Neural cell (in vitro differentiated cells): ENCODE data around the gene PIM3. TPM values are rescaled to one million over a fixed set of nuclear protein-coding genes. Genes with fewer than 3 reads are reported as not detected.

ENCODE experiments used
- H2AFZ ChIP-seq: fragments of 200-600, 300-800 bp; sonication (generic), shearing (Covaris generic); 2 replicates; pipeline ENCODE4 v1.6.0; 2014; ENCODE audit warnings: low read depth, mild to moderate bottlenecking, antibody characterized with exemption, low read length, moderate library complexity
- H3F3A ChIP-seq: fragments of 200-600 bp; shearing (Covaris generic); 2 replicates; pipeline ENCODE4 v1.6.1; 2016; ENCODE audit warnings: mild to moderate bottlenecking, moderate library complexity, mixed read lengths, antibody characterized with exemption, low read length; ENCODE audit not compliant: insufficient read depth, poor library complexity, severe bottlenecking
- H3K27ac ChIP-seq: fragments of 200-600, 300-800 bp; sonication (generic), shearing (Covaris generic); 2 replicates; pipeline ENCODE4 v1.5.1; 2014; ENCODE audit warnings: mild to moderate bottlenecking, low read length, moderate library complexity
- H3K27me3 ChIP-seq: fragments of 300-800, 200-600 bp; sonication (generic), shearing (Covaris generic); 2 replicates; pipeline ENCODE4 v1.6.0; 2014; ENCODE audit warnings: mild to moderate bottlenecking, low read depth, low read length, moderate library complexity; ENCODE audit not compliant: insufficient read depth
- H3K36me3 ChIP-seq: fragments of 300-800, 200-600 bp; sonication (generic), shearing (Covaris generic); 2 replicates; pipeline ENCODE4 v1.5.1; 2014; ENCODE audit warnings: mild to moderate bottlenecking, antibody characterized with exemption, low read length, moderate library complexity; ENCODE audit not compliant: insufficient read depth
- H3K4me2 ChIP-seq: fragments of 300-800, 200-600 bp; sonication (generic), shearing (Covaris generic); 2 replicates; pipeline ENCODE4 v1.6.0; 2014; ENCODE audit warnings: mild to moderate bottlenecking, low read length
- H3K4me3 ChIP-seq: fragments of 300-800, 200-600 bp; sonication (generic), shearing (Covaris generic); 2 replicates; pipeline ENCODE4 v1.5.1; 2014; ENCODE audit warnings: mild to moderate bottlenecking, low read length, moderate library complexity
- H3K79me2 ChIP-seq: fragments of 200-600 bp; shearing (Covaris generic); replicated peaks from 2 replicates; pipeline ENCODE4 v1.6.0; 2014; ENCODE audit warnings: mild to moderate bottlenecking, low read length, moderate library complexity; ENCODE audit not compliant: insufficient read depth
- H3K9ac ChIP-seq: fragments of 300-800, 200-600 bp; sonication (generic), shearing (Covaris generic); 2 replicates; pipeline ENCODE4 v1.6.1; 2016; ENCODE audit warnings: mild to moderate bottlenecking, low read length, mixed read lengths
- H3K9me2 ChIP-seq: fragments of 200-600 bp; shearing (Covaris generic); 2 replicates; pipeline ENCODE4 v1.6.1; 2016; ENCODE audit warnings: mild to moderate bottlenecking, low read length, mixed read lengths; ENCODE audit not compliant: insufficient read depth
- H3K9me3 ChIP-seq: fragments of 200-600, 300-800 bp; sonication (generic), shearing (Covaris generic); 2 replicates; pipeline ENCODE4 v1.6.1; 2016; ENCODE audit warnings: mild to moderate bottlenecking, mixed run types, low read length, moderate library complexity, mixed read lengths
- H4K20me1 ChIP-seq: fragments of 200-600 bp; shearing (Covaris generic); 2 replicates; pipeline ENCODE4 v1.6.1; 2016; ENCODE audit warnings: mild to moderate bottlenecking, mixed run types; ENCODE audit not compliant: insufficient read depth
- EZH2 ChIP-seq: fragments of 200-600, 300-800 bp; shearing (Covaris generic), sonication (generic); IDR thresholded peaks from 2 replicates; pipeline ENCODE4 v1.6.1; 2014; ENCODE audit warnings: antibody characterized with exemption, low read length, borderline replicate concordance, mild to moderate bottlenecking; ENCODE audit not compliant: insufficient read depth, poor library complexity, severe bottlenecking
- MXI1 ChIP-seq: fragments of 450-650 bp; conservative IDR thresholded peaks from 2 replicates; pipeline ENCODE4 v1.6.1; 2014; ENCODE audit warnings: antibody characterized with exemption, mild to moderate bottlenecking; ENCODE audit not compliant: poor library complexity, severe bottlenecking
- POLR2AphosphoS5 ChIP-seq: IDR thresholded peaks from 2 replicates; pipeline ENCODE4 v1.6.1; 2012
- RAD21 ChIP-seq: fragments of 450-650 bp; conservative IDR thresholded peaks from 2 replicates; pipeline ENCODE4 v1.6.1; 2014; ENCODE audit warnings: antibody characterized with exemption, mild to moderate bottlenecking, moderate library complexity
- SMC3 ChIP-seq: fragments of 450-650 bp; conservative IDR thresholded peaks from 2 replicates; pipeline ENCODE4 v1.6.1; 2014; ENCODE audit warnings: antibody characterized with exemption, mild to moderate bottlenecking, moderate library complexity; ENCODE audit not compliant: poor library complexity
- TAF1 ChIP-seq: IDR thresholded peaks from 2 replicates; pipeline ENCODE4 v1.6.1; 2012; ENCODE audit warnings: low read depth
- polyA plus RNA-seq: library from polyadenylated mRNA; depleted of rRNA; stranded (reverse); fragments of >200 nt; gene quantifications from 2 replicates; pipeline ENCODE4 v1.2.3, GENCODE V29; 2014
- TF ChIP-seq, protein P1 (sequence below): IDR thresholded peaks from 2 replicates; pipeline ENCODE4 v1.6.1; 2012; ENCODE audit warnings: borderline replicate concordance
- TF ChIP-seq, protein P2 (sequence below): fragments of 450-650 bp; IDR thresholded peaks from 2 replicates; pipeline ENCODE4 v1.5.1; 2014; ENCODE audit warnings: antibody characterized with exemption, mild to moderate bottlenecking, moderate library complexity; ENCODE audit not compliant: poor library complexity, severe bottlenecking

Gene PIM3
- polyA plus RNA-seq, 1 donor from 2014 or later, result 28.7 TPM

DNA sequence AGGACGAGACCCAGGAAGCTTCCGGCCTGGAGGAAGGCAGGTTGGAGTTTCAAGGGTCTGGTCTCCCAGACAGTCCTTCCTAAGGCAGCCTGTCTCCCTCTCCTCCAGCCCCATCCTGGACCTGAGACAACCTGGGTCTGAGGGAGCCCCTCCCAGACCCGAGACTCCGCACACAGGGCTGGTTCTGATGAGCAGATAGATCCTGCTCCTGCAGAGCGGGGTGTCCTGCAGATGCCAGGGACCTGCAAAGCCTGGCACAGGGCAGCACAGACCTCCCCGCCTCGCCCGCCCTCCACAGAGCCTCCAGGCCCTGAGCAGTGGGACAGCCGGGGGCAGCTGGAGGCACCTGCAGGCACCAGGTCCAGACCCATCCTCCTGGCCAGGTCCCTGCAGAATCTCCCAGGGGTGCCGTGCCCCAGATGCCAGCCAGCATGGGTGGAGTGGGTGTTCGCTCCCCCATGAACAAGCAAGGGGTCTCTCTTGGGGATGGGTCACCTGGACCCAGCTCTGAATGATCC, 7.8 kb downstream of the PIM3 start:
- H3K36me3 ChIP-seq, result no peaks in the 10 kb centered on the region
- no peaks in the 10 kb centered on the region for H4K20me1 ChIP-seq
- no peak for TF ChIP-seq SMC3
- TF ChIP-seq, protein P1, sequence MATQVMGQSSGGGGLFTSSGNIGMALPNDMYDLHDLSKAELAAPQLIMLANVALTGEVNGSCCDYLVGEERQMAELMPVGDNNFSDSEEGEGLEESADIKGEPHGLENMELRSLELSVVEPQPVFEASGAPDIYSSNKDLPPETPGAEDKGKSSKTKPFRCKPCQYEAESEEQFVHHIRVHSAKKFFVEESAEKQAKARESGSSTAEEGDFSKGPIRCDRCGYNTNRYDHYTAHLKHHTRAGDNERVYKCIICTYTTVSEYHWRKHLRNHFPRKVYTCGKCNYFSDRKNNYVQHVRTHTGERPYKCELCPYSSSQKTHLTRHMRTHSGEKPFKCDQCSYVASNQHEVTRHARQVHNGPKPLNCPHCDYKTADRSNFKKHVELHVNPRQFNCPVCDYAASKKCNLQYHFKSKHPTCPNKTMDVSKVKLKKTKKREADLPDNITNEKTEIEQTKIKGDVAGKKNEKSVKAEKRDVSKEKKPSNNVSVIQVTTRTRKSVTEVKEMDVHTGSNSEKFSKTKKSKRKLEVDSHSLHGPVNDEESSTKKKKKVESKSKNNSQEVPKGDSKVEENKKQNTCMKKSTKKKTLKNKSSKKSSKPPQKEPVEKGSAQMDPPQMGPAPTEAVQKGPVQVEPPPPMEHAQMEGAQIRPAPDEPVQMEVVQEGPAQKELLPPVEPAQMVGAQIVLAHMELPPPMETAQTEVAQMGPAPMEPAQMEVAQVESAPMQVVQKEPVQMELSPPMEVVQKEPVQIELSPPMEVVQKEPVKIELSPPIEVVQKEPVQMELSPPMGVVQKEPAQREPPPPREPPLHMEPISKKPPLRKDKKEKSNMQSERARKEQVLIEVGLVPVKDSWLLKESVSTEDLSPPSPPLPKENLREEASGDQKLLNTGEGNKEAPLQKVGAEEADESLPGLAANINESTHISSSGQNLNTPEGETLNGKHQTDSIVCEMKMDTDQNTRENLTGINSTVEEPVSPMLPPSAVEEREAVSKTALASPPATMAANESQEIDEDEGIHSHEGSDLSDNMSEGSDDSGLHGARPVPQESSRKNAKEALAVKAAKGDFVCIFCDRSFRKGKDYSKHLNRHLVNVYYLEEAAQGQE, result no peak
- no peak for TF ChIP-seq EZH2
- no peak overlapping the region for H3K27ac ChIP-seq
- no peak overlapping the region for H3K4me2 ChIP-seq
- H3K4me3 ChIP-seq, result no peak overlapping the region
- peaks cover 23% of the 10 kb centered on the region for H3K27me3 ChIP-seq
- H3K9ac ChIP-seq, result no peak overlapping the region
- H2AFZ ChIP-seq, result no peak overlapping the region
- H3K9me2 ChIP-seq, result no peaks in the 10 kb centered on the region
- H3K79me2 ChIP-seq, result no peaks in the 10 kb centered on the region
- no peaks in the 10 kb centered on the region for H3F3A ChIP-seq
- H3K9me3 ChIP-seq, result no peaks in the 10 kb centered on the region

DNA sequence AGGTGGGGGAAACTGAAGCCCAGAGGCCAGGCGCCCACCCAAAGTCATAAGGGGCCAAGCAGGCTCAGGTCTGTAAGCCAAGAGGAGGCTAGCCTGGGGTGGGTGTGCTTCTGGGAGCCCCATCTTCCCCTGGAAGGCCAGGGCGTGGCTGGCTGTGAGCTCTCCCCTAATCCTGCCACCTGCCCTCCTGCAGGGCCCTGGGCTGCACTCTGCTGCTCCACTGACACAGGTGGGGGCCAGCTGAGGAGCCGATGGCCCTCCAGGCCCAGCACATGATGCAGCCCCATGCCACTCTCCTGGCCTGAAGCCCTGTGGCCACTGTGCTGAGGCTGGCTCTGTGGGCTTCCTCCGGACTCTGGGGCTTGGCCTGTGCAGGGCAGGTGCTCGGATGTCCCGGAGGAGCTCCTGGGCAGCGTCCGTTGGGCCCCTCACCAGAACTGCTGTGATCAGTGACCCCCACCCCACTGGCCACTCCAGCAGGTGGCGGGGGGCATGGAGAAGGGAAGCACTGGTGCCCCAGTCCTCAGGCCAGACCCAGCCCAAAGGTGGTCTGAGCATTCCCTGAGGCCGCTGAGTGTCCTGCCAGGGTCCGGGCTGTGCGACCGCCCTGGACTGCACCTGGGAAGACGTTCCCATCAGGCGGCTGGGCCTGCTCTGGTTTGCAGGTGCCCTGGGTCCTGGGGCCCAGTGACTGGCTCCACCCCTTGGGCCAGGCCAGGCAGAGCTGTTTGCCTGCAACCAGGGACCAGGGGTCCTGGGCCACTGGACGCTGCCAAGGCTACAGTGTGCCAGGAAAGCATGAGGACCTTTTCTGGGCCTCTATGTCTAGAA, 8.5 kb downstream of the PIM3 start:
- TF ChIP-seq, protein P2, sequence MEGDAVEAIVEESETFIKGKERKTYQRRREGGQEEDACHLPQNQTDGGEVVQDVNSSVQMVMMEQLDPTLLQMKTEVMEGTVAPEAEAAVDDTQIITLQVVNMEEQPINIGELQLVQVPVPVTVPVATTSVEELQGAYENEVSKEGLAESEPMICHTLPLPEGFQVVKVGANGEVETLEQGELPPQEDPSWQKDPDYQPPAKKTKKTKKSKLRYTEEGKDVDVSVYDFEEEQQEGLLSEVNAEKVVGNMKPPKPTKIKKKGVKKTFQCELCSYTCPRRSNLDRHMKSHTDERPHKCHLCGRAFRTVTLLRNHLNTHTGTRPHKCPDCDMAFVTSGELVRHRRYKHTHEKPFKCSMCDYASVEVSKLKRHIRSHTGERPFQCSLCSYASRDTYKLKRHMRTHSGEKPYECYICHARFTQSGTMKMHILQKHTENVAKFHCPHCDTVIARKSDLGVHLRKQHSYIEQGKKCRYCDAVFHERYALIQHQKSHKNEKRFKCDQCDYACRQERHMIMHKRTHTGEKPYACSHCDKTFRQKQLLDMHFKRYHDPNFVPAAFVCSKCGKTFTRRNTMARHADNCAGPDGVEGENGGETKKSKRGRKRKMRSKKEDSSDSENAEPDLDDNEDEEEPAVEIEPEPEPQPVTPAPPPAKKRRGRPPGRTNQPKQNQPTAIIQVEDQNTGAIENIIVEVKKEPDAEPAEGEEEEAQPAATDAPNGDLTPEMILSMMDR, result no peak
- TF ChIP-seq MXI1 (no peak), RAD21 (no peak), TAF1 (no peak), POLR2AphosphoS5 (no peak), EZH2 (no peak)
- TF ChIP-seq, protein P1, result no peak
- Histone ChIP-seq H3K9ac (no peak overlapping the region), H3K36me3 (no peaks in the 10 kb centered on the region), H3K79me2 (no peaks in the 10 kb centered on the region), H3K27ac (no peak overlapping the region), H4K20me1 (no peaks in the 10 kb centered on the region), H2AFZ (no peak overlapping the region), H3K9me3 (no peaks in the 10 kb centered on the region), H3K9me2 (no peaks in the 10 kb centered on the region), H3K4me2 (no peak overlapping the region), H3K4me3 (no peak overlapping the region), H3F3A (no peaks in the 10 kb centered on the region), H3K27me3 (peaks cover 23% of the 10 kb centered on the region)
